ENCODE measurements around the gene UMAD1. TPM values are rescaled to one million over a fixed set of nuclear protein-coding genes. Genes with fewer than 3 reads are reported as not detected.

The UMAD1 gene
- total and polyA plus RNA-seq, 8 donors, result 12.7 to 20.2 (median 15.0) TPM

DNA sequence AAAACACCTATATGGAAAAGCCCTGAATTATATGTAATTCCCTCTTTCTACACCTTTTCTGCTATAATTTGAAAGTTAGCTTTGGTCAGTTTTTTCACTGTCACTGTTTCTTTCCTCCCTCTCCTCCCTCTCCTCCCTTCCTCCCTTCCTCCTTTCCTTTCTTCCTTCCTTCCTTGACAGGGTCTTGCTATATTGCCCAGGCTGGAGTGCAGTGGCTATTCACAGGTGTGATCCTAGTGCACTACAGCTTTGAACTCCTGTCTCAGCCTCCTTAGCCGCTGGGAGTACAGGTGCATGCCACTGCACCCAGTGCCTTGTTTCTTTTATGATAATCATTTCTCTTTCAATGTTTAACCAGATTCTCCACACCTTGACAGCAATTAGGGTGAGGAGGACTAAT lies 22.1 kb upstream of the UMAD1 start:
- Histone ChIP-seq H3K4me1 (no peaks in the 10 kb centered on the region), H3K36me3 (no peaks in the 10 kb centered on the region), H3K27me3 (no peaks in the 10 kb centered on the region), H3K4me3 (no peak overlapping the region), H3K27ac (no peak overlapping the region), H3K9me3 (no peaks in the 10 kb centered on the region)
- intact Hi-C loops (cut with DNase I), result no loop called here
- TF ChIP-seq, protein P1, sequence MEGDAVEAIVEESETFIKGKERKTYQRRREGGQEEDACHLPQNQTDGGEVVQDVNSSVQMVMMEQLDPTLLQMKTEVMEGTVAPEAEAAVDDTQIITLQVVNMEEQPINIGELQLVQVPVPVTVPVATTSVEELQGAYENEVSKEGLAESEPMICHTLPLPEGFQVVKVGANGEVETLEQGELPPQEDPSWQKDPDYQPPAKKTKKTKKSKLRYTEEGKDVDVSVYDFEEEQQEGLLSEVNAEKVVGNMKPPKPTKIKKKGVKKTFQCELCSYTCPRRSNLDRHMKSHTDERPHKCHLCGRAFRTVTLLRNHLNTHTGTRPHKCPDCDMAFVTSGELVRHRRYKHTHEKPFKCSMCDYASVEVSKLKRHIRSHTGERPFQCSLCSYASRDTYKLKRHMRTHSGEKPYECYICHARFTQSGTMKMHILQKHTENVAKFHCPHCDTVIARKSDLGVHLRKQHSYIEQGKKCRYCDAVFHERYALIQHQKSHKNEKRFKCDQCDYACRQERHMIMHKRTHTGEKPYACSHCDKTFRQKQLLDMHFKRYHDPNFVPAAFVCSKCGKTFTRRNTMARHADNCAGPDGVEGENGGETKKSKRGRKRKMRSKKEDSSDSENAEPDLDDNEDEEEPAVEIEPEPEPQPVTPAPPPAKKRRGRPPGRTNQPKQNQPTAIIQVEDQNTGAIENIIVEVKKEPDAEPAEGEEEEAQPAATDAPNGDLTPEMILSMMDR (IDR thresholded peaks at IDR 0.05), result no peak
- DNase-seq (no peak), ATAC-seq (no peak)

- no peak for ATAC-seq
- intact Hi-C loops (cut with DNase I), result no loop called here
- H3K27ac ChIP-seq, result no peak overlapping the region
- H3K4me1 ChIP-seq, result no peaks in the 10 kb centered on the region
- no peak for DNase-seq
- H3K27me3 ChIP-seq, result no peaks in the 10 kb centered on the region
- H3K36me3 ChIP-seq, result no peaks in the 10 kb centered on the region
- no peak overlapping the region for H3K4me3 ChIP-seq
- H3K9me3 ChIP-seq, result no peaks in the 10 kb centered on the region
- TF ChIP-seq, protein P1 (IDR thresholded peaks at IDR 0.05), result no peak
These were observed 20.3 kb upstream of the UMAD1 start for GRCh38 chr7:7620236-7620635.

GRCh38 chr7:7620644-7621210 lies 19.8 kb upstream of the UMAD1 start:
- Histone ChIP-seq H3K27me3 (no peaks in the 10 kb centered on the region), H3K4me1 (no peaks in the 10 kb centered on the region), H3K36me3 (no peaks in the 10 kb centered on the region), H3K9me3 (no peaks in the 10 kb centered on the region), H3K27ac (no peak overlapping the region), H3K4me3 (no peak overlapping the region)
- ATAC-seq, result no peak
- TF ChIP-seq, protein P1 (IDR thresholded peaks at IDR 0.05), result no peak
- intact Hi-C loops (cut with DNase I), result no loop called here
- no peak for DNase-seq

GRCh38 chr7:7628476-7628875 lies 12.1 kb upstream of the UMAD1 start:
- Histone ChIP-seq H3K4me1 (no peaks in the 10 kb centered on the region), H3K36me3 (no peaks in the 10 kb centered on the region), H3K9me3 (peaks cover 0 to 10% of the 10 kb centered on the region in 2 donors), H3K27me3 (no peaks in the 10 kb centered on the region), H3K4me3 (no peak overlapping the region), H3K27ac (no peak overlapping the region)
- TF ChIP-seq, protein P1 (IDR thresholded peaks at IDR 0.05), result no peak
- DNase-seq (no peak), ATAC-seq (no peak)
- intact Hi-C loops (cut with DNase I), result no loop called here

GRCh38 chr7:7630626-7631329 lies 9.8 kb upstream of the UMAD1 start:
- no peaks in the 10 kb centered on the region for H3K27me3 ChIP-seq
- DNase-seq, result no peak
- intact Hi-C loops (cut with DNase I), result no loop called here
- H3K4me1 ChIP-seq, result no peaks in the 10 kb centered on the region
- H3K4me3 ChIP-seq, result no peak overlapping the region
- peaks cover 0 to 10% of the 10 kb centered on the region in 2 donors for H3K9me3 ChIP-seq
- no peak overlapping the region for H3K27ac ChIP-seq
- no peak for ATAC-seq
- no peaks in the 10 kb centered on the region for H3K36me3 ChIP-seq
- TF ChIP-seq, protein P1 (IDR thresholded peaks at IDR 0.05), result no peak
